ENCODE measurements around the gene SYTL5. TPM values are rescaled to one million over a fixed set of nuclear protein-coding genes. Genes with fewer than 3 reads are reported as not detected.

SYTL5 gene
- total and polyA plus RNA-seq, 2 experiments from 2014 or later: 0.23 to 0.35 TPM

DNA sequence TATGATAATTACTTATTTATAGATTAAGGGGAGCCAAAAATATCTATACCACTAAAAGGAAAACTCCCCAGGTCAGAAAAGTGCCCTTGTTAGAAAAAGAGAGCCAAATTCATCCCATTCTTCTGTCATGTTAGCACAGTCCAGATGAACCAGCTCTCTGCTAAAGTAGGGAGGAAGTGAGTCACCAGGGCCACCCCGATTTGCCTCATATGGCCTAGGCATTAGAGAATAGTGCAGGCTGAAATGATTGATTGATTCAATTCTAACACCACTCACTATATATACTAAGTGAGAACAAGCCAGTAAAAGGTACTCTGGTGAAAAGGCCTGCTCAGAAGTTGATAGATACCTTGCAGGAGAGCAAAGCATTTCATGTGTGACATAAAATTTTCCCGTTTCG is 119.8 kb downstream of the SYTL5 start:
- H3K27me3 Mint-ChIP-seq (ENCODE audit: insufficient read depth, low read depth, poor library complexity): no peaks in the 10 kb centered on the region
- TF ChIP-seq, protein P1, sequence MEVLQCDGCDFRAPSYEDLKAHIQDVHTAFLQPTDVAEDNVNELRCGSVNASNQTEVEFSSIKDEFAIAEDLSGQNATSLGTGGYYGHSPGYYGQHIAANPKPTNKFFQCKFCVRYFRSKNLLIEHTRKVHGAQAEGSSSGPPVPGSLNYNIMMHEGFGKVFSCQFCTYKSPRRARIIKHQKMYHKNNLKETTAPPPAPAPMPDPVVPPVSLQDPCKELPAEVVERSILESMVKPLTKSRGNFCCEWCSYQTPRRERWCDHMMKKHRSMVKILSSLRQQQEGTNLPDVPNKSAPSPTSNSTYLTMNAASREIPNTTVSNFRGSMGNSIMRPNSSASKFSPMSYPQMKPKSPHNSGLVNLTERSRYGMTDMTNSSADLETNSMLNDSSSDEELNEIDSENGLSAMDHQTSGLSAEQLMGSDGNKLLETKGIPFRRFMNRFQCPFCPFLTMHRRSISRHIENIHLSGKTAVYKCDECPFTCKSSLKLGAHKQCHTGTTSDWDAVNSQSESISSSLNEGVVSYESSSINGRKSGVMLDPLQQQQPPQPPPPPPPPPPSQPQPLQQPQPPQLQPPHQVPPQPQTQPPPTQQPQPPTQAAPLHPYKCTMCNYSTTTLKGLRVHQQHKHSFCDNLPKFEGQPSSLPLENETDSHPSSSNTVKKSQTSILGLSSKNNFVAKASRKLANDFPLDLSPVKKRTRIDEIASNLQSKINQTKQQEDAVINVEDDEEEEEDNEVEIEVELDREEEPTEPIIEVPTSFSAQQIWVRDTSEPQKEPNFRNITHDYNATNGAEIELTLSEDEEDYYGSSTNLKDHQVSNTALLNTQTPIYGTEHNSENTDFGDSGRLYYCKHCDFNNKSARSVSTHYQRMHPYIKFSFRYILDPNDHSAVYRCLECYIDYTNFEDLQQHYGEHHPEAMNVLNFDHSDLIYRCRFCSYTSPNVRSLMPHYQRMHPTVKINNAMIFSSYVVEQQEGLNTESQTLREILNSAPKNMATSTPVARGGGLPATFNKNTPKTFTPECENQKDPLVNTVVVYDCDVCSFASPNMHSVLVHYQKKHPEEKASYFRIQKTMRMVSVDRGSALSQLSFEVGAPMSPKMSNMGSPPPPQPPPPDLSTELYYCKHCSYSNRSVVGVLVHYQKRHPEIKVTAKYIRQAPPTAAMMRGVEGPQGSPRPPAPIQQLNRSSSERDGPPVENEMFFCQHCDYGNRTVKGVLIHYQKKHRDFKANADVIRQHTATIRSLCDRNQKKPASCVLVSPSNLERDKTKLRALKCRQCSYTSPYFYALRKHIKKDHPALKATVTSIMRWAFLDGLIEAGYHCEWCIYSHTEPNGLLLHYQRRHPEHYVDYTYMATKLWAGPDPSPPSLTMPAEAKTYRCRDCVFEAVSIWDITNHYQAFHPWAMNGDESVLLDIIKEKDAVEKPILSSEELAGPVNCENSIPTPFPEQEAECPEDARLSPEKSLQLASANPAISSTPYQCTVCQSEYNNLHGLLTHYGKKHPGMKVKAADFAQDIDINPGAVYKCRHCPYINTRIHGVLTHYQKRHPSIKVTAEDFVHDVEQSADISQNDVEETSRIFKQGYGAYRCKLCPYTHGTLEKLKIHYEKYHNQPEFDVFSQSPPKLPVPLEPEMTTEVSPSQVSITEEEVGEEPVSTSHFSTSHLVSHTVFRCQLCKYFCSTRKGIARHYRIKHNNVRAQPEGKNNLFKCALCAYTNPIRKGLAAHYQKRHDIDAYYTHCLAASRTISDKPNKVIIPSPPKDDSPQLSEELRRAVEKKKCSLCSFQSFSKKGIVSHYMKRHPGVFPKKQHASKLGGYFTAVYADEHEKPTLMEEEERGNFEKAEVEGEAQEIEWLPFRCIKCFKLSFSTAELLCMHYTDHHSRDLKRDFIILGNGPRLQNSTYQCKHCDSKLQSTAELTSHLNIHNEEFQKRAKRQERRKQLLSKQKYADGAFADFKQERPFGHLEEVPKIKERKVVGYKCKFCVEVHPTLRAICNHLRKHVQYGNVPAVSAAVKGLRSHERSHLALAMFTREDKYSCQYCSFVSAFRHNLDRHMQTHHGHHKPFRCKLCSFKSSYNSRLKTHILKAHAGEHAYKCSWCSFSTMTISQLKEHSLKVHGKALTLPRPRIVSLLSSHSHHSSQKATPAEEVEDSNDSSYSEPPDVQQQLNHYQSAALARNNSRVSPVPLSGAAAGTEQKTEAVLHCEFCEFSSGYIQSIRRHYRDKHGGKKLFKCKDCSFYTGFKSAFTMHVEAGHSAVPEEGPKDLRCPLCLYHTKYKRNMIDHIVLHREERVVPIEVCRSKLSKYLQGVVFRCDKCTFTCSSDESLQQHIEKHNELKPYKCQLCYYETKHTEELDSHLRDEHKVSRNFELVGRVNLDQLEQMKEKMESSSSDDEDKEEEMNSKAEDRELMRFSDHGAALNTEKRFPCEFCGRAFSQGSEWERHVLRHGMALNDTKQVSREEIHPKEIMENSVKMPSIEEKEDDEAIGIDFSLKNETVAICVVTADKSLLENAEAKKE (CRISPR knock-in tag; IDR thresholded peaks at IDR 0.05): no peak
- TF ChIP-seq JUNB (IDR thresholded peaks at IDR 0.05; ENCODE audit: unreplicated experiment) (no peak), POLR2AphosphoS5 (IDR thresholded peaks at IDR 0.05; ENCODE audit: low read depth) (no peak), EZH2 (IDR thresholded peaks at IDR 0.05; ENCODE audit: low read depth, unreplicated experiment) (no peak), CREB1 (CRISPR knock-in tag; IDR thresholded peaks at IDR 0.05; ENCODE audit: low read depth) (no peak), STAT1 (IDR thresholded peaks at IDR 0.05; ENCODE audit: unreplicated experiment) (no peak), NANOG (IDR thresholded peaks at IDR 0.05; ENCODE audit: borderline replicate concordance) (no peak), ZNF114 (CRISPR knock-in tag; IDR thresholded peaks at IDR 0.05) (no peak), EZH2phosphoT487 (IDR thresholded peaks at IDR 0.05; ENCODE audit: unreplicated experiment) (no peak)
- TF ChIP-seq, protein P2, sequence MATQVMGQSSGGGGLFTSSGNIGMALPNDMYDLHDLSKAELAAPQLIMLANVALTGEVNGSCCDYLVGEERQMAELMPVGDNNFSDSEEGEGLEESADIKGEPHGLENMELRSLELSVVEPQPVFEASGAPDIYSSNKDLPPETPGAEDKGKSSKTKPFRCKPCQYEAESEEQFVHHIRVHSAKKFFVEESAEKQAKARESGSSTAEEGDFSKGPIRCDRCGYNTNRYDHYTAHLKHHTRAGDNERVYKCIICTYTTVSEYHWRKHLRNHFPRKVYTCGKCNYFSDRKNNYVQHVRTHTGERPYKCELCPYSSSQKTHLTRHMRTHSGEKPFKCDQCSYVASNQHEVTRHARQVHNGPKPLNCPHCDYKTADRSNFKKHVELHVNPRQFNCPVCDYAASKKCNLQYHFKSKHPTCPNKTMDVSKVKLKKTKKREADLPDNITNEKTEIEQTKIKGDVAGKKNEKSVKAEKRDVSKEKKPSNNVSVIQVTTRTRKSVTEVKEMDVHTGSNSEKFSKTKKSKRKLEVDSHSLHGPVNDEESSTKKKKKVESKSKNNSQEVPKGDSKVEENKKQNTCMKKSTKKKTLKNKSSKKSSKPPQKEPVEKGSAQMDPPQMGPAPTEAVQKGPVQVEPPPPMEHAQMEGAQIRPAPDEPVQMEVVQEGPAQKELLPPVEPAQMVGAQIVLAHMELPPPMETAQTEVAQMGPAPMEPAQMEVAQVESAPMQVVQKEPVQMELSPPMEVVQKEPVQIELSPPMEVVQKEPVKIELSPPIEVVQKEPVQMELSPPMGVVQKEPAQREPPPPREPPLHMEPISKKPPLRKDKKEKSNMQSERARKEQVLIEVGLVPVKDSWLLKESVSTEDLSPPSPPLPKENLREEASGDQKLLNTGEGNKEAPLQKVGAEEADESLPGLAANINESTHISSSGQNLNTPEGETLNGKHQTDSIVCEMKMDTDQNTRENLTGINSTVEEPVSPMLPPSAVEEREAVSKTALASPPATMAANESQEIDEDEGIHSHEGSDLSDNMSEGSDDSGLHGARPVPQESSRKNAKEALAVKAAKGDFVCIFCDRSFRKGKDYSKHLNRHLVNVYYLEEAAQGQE (IDR thresholded peaks at IDR 0.05; ENCODE audit: unreplicated experiment): no peak
- TF ChIP-seq, protein P3, sequence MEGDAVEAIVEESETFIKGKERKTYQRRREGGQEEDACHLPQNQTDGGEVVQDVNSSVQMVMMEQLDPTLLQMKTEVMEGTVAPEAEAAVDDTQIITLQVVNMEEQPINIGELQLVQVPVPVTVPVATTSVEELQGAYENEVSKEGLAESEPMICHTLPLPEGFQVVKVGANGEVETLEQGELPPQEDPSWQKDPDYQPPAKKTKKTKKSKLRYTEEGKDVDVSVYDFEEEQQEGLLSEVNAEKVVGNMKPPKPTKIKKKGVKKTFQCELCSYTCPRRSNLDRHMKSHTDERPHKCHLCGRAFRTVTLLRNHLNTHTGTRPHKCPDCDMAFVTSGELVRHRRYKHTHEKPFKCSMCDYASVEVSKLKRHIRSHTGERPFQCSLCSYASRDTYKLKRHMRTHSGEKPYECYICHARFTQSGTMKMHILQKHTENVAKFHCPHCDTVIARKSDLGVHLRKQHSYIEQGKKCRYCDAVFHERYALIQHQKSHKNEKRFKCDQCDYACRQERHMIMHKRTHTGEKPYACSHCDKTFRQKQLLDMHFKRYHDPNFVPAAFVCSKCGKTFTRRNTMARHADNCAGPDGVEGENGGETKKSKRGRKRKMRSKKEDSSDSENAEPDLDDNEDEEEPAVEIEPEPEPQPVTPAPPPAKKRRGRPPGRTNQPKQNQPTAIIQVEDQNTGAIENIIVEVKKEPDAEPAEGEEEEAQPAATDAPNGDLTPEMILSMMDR (conservative IDR thresholded peaks at IDR 0.05; ENCODE audit: low read depth in 2 of 2): no peak
- TF ChIP-seq, protein P4, sequence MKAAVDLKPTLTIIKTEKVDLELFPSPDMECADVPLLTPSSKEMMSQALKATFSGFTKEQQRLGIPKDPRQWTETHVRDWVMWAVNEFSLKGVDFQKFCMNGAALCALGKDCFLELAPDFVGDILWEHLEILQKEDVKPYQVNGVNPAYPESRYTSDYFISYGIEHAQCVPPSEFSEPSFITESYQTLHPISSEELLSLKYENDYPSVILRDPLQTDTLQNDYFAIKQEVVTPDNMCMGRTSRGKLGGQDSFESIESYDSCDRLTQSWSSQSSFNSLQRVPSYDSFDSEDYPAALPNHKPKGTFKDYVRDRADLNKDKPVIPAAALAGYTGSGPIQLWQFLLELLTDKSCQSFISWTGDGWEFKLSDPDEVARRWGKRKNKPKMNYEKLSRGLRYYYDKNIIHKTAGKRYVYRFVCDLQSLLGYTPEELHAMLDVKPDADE (IDR thresholded peaks at IDR 0.05): no peak
- Histone ChIP-seq H3K4me3 (no peak overlapping the region), H3K4me1 (ENCODE audit: insufficient read depth) (no peaks in the 10 kb centered on the region), H3F3A (replicated peaks; ENCODE audit: low read depth) (no peaks in the 10 kb centered on the region), H3K36me3 (ENCODE audit: insufficient read depth) (no peaks in the 10 kb centered on the region), H3K79me2 (replicated peaks; ENCODE audit: insufficient read depth) (no peaks in the 10 kb centered on the region), H3K9me2 (ENCODE audit: insufficient read depth) (no peaks in the 10 kb centered on the region), H3K4me2 (no peak overlapping the region), H3K27ac (ENCODE audit: low read depth) (no peak overlapping the region), H4K20me1 (replicated peaks; ENCODE audit: insufficient read depth) (no peaks in the 10 kb centered on the region), H3K27me3 (ENCODE audit: insufficient read depth) (no peaks in the 10 kb centered on the region), H2AFZ (no peak overlapping the region)
- H3K9me3 Mint-ChIP-seq: no peaks in the 10 kb centered on the region
- no peaks in the 10 kb centered on the region for H3K4me1 Mint-ChIP-seq
- H3K4me3 Mint-ChIP-seq: no peak overlapping the region
- DNase-seq (ENCODE audit: low spot score) (no peak), ATAC-seq (no peak)
- no peaks in the 10 kb centered on the region for H3K36me3 Mint-ChIP-seq (ENCODE audit: low read depth)
- no peak overlapping the region for H3K27ac Mint-ChIP-seq

Measured in GM23338 (cell line).